ES-I3 (cell line): Measurements from ENCODE around the gene GNAI3.

Experiments
- H3K36me3 ChIP-seq: 2 replicates; pipeline ENCODE4 v1.6.1; 2013; ENCODE audit warnings: mild to moderate bottlenecking, low read length, control low read depth, moderate library complexity; ENCODE audit not compliant: insufficient read depth
- H3K4me1 ChIP-seq: 2 replicates; pipeline ENCODE4 v1.6.1; 2013; ENCODE audit warnings: mild to moderate bottlenecking, control low read depth, low read length; ENCODE audit not compliant: insufficient read depth
- H3K9ac ChIP-seq: 2 replicates; pipeline ENCODE4 v1.6.1; 2013; ENCODE audit warnings: low read depth, mild to moderate bottlenecking, low read length, moderate library complexity
- H3K9me3 ChIP-seq: 2 replicates; pipeline ENCODE4 v1.6.1; 2013; ENCODE audit warnings: mild to moderate bottlenecking, low read length, moderate library complexity; ENCODE audit not compliant: control insufficient read depth, insufficient read depth

GNAI3 gene

DNA sequence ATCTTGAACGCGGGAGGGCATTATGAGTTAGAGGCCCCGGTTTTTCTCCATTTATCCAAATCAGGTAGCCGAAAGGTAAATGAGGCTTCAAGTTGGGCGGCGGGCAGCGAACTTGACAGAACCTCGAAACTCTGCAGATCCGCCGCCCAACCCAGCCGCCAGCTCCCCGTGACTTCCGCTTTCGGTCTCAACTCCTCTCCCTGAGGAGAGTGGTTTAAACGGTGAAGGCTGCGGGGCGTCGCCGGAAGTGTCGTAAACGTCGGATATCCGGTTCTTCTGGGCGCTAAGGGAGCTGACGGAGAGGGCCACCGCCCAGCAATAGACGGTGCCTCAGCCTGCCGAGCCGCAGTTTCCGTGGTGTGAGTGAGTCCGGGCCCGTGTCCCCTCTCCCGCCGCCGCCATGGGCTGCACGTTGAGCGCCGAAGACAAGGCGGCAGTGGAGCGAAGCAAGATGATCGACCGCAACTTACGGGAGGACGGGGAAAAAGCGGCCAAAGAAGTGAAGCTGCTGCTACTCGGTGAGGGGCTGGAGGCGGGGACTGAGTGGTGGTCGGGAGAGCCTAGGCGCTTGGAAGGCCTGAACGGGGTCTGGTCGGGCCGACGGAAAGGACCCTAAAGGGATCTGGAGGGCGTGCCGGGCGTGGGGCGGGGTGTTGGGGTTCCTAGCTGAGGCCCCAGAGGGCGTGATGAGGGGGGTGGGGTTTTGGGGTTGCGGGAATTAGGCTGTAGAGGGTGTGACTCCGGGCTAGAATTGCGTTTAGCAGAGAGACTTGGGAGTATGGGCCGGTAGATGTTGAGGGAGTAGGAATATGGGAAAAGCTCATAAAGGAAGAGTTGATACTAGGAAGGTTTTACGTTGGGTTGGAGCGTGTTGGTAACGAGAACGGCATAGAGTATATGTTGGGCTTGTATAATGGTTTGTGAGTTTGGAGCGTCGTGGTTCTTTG lies at the start of gene GNAI3:
Gene GNAI3 (plus strand): TSS at position 295 of the 947 bp plus-strand sequence. CDS start 106 bp downstream, at position 401.
- Histone ChIP-seq H3K4me1 (peaks cover 15% of the 10 kb centered on the region), H3K36me3 (no peaks in the 10 kb centered on the region), H3K9me3 (no peaks in the 10 kb centered on the region), H3K9ac (peak within 1 kb of the TSS; percentile 97)

DNA sequence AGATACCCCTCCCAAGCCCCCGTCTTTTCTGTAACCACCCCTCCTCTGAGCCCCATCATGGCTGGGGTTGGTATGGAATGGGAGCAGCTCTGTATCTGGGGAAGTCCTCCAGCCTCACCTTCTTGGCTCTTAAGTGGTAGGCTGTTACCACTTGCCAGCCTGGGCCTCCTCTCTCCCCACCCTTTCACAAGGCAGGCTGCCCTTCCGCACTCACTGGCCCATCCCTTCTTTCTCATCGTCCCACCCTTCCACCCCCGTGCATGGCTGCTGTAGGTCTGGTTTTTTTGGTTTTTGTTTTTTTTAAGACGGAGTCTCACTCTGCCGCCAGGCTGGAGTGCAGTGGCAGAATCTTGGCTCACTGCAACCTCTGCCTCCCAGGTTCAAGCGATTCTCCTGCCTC lies 49.3 kb upstream of the GNAI3 start:
- Histone ChIP-seq H3K9me3 (no peaks in the 10 kb centered on the region), H3K9ac (no peak overlapping the region), H3K4me1 (peaks cover 15% of the 10 kb centered on the region), H3K36me3 (no peaks in the 10 kb centered on the region)

DNA sequence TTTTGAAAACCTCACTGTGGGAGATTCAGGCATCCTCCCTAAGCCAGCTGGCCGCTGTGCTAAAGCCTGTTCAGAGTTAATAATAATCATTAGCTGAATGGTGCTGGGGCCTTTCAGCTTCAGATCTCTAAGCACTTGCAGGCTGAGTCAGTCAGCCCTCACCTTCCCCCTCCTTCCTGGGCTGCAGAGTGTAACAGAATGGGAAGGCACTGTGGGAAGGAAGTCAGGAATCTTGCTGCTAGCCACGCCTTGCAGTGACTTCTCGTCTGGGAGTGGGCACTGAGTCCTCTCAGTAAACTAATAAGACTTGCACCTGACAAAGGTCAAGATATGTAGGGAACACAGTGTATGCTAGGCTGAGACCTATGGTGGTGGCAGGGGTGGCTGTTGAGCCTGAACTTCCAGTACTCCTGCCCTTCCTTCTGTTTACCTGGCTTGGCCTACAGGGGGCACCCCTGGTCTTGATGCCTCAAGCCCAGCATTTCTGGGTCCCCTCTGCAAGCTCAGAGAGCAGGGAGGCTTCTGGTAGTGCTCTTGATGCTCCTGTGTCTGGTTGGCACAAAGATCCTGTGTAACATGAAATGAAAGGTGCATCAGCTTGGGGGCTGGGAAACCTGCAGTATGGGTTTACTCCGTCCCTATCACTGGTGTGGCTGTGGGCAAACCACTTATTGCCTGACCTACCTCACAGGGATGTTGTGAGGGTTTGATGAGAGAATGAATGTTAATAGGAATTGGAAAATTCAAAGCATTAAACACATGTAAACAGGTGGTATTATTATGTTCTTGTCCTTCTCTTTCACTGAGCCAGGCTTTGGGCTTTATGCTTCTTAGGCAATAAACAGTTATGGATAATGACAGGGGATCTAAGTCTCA lies 48.5 kb upstream of the GNAI3 start:
- no peaks in the 10 kb centered on the region for H3K9me3 ChIP-seq
- peaks cover 15% of the 10 kb centered on the region for H3K4me1 ChIP-seq
- H3K36me3 ChIP-seq, result no peaks in the 10 kb centered on the region
- no peak overlapping the region for H3K9ac ChIP-seq

DNA sequence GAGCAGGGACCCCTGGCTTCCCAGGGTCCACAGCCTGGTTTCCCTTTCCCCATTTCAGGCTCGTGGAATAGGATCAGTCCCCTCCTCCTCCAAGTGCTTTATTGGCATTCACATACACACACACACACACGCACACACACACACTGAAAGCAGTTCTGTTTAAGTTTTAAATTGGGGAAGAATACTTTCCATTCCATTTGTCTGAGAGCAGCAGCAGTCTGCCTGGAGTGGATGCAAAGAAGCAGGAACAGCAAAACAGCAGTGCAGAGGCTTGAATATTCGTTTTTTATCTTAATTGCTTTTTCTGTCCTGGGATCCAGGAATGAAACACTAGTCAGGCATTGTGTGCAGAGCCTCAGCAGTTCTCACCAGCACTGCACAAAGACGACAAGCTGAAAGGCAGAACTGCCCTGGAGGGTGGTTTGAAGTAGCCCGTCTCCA lies 47.5 kb upstream of the GNAI3 start:
- no peak overlapping the region for H3K9ac ChIP-seq
- H3K36me3 ChIP-seq, result no peaks in the 10 kb centered on the region
- H3K4me1 ChIP-seq, result peaks cover 15% of the 10 kb centered on the region
- H3K9me3 ChIP-seq, result no peaks in the 10 kb centered on the region

DNA sequence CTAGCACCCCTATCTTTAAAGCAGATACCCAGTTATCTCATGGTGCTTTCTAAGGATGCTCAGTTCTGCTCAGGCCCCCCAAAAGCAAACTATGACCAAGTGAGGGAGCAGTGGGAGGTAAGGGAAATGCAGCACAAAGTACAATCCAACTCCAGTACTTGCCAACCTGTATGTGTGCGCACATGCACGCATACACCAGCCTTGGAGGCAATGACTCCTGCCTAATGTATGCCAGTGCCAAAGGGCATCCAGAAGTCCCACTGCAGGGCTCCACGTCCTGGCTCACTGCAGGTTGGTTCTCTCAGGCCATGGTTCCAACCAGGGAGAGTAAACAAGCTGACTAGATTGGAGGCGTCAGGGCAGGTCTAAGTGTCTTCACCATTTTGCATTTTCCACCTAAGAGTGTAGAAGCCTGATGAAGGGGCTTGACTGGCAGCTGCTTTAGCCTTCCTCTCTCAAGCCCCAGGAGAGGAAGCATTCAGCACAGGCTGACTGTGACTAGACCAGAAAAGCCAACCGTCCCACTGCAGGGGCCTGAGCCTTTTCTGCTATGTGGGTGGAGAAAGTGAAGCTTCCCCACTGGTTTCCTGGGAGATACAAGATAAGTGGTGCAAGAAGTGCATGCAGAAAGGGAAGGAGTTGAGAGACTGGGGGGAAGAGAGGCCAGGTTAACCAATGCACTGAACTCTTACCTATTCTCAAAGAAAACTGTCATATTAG lies 46.6 kb upstream of the GNAI3 start:
- Histone ChIP-seq H3K9ac (no peak overlapping the region), H3K36me3 (no peaks in the 10 kb centered on the region), H3K9me3 (no peaks in the 10 kb centered on the region), H3K4me1 (peaks cover 15% of the 10 kb centered on the region)

DNA sequence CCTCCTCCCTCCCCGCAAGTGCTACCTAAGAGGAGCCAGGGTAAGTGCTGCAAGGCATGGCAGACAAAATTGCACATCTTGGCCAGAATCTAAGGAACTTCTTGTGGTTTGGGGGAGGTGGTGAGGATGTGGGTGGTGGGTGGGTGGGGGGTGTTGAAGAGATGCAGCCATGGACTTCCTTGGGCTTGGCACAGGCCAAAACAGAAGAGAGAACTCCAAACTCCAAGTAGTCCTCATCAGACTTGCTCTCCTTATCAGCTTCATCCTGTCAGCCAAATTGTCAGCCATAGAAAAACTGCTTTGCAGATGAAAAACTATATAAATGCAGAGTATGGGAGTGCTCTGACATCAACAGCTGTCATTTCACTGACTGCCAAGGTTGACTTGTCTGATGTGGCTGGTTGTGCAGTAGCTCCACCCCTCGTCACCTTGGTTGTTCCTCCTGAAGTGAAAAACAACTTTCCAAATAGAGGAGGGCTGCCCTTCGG lies 46.0 kb upstream of the GNAI3 start:
- Histone ChIP-seq H3K9me3 (no peaks in the 10 kb centered on the region), H3K9ac (no peak overlapping the region), H3K36me3 (no peaks in the 10 kb centered on the region), H3K4me1 (peaks cover 14% of the 10 kb centered on the region)

DNA sequence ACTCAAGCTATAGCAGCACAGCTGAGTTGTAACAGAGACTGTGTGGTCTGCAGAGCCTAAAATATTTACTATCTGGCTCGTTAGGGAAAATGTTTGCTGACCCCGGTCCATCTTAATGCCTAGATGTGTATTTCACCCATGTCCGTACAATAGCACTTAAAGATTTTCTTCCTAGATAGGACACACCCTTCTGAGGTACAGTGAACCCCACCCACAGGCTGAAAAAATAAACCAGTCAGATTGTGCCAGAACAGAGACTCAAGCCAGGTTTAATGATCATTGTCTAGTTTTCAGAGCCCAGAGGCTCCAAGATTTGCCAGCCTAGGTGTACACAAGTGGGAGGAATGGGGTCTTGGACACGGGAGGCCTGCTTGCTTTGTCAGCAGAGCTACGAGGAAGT lies 44.5 kb upstream of the GNAI3 start:
- H3K36me3 ChIP-seq, result no peaks in the 10 kb centered on the region
- H3K9me3 ChIP-seq, result no peaks in the 10 kb centered on the region
- H3K4me1 ChIP-seq, result peaks cover 2% of the 10 kb centered on the region; the same call in 1 of the 2 replicates

DNA sequence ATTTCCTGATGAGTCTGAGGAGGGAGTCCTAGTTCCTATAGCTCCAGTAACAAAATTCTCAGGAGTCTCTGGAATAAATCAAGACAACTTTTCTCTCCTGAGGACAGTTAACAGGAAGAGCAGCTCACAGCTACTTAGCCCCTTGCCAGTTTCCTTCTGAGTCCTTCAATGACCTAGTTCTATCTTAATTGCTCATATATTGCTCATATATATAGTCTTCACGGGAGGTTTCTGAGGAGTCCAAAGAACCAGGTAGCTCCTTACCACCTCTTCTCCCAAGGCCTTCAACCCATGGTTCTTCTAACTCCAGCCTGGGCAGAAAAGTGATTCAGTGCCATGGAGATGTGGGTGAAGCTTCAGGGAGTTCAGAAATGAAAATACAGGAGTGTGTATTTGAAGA lies 43.4 kb upstream of the GNAI3 start:
- Histone ChIP-seq H3K36me3 (no peaks in the 10 kb centered on the region), H3K9ac (no peak overlapping the region), H3K9me3 (no peaks in the 10 kb centered on the region), H3K4me1 (no peaks in the 10 kb centered on the region)

More for the DNA sequence above, 44.5 kb upstream of the GNAI3 start:
- no peak overlapping the region for H3K9ac ChIP-seq

DNA sequence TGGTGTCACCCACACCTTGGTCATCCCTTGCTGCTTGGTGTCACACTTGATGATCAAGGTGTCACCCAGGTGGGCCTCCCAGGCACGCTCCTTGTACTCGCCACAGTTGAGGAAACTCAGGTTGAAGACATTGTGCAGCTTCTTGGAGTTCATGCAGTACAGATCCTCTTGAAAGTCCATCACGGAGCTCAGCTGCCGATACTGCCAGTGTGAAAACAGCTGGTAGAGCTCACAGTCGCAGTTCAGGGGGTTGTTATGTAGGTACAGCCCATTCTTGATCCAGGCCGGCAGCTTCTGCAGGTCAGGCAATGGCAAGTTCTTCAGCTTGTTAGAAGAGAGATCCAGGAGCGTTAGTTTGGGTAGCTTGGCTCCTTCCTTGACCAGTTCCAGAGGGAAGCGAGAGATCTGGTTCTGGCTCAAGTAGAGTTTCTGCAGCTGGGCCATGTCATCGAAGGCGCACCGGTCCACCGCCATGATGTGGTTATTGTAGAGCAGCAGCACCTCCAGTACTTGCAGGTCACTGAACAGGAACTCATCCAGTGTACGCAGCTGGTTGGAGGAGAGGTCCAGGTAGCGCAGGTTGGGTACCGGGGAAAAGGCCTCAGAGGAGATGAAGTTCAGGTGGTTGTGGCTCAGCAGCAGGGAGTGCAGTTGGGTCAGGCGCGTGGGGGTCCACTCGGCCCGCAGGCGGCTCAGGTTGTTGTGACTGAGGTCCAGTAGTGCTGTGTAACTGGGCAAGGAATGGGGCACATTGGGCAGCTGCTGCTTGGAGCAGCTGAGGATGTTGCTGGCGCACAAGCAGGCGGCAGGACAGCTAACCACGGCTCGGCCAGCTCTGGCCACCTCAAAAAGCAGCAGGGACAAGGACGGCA lies 40.2 kb upstream of the GNAI3 start:
- H3K4me1 ChIP-seq, result no peaks in the 10 kb centered on the region
- H3K9me3 ChIP-seq, result no peaks in the 10 kb centered on the region
- H3K36me3 ChIP-seq, result no peaks in the 10 kb centered on the region
- H3K9ac ChIP-seq, result no peak overlapping the region

DNA sequence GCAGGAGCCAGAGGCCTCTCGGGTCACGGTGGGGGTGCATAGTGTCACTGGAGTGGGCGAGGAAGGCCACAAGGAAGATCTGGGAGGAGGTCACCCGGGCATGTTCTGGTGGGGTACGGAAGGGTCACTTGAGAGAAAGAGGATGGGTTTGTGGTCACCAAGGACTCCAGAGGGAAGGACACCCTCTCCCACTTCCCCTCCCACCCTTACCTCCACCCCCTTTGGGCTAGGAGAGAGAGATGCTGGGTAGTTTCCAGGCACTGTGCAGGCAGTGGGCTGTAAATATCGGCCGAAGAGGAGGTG lies 39.6 kb upstream of the GNAI3 start:
- Histone ChIP-seq H3K9me3 (no peaks in the 10 kb centered on the region), H3K36me3 (no peaks in the 10 kb centered on the region), H3K9ac (peak overlapping the region; percentile 89; the same call in 1 of the 2 replicates), H3K4me1 (no peaks in the 10 kb centered on the region)

DNA sequence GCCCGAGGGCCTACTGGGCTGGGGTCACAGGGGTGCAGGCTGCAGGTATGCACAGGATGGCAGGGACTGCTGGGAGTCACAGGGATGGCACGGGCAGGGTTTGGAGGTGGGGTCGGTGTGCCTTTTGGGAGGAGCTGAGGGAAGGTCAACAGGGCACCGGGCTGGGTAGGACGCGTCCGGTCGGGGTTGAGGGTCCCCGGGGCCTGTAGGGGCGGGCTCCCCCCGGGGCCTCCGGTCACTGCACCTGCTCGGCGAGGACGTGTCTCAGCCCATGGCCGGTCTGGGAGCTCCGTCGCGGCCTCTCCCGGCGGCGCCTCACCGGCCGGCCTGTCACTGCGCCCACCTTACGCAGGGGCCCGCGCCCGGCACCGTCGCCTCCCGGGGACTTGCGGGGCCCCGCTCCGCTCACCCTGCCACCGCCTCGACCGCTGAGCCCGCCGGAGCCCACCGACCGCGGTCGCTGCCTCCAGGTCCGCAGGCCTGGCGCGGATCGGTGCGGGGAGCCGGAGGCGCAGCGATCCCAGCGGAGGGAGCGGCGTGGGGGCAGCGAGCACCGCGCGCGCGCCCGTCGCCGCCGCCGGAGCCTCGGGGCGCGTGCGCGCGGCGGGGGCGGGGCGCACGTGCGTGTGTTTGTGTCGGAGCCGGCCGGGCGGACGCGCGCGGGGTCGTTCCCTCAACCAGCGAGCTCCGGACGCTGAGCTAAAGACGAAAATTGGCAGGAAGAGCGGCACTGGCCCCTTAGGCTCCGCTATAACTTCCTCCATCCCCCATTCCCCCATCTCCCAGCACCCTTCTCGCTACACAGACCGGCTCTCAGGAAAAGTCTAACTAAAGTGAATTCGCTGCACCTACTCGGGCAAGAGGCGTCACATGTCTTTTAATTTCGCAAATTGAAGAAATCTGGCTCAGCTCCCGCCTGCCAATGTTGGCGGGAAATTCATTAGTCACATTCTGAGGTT lies 39.0 kb upstream of the GNAI3 start, which contains the start of gene AMIGO1:
Gene AMIGO1 (minus strand): TSS at position 552 of the 959 bp plus-strand sequence. CDS start 815 bp downstream, outside the sequence.
- H3K9me3 ChIP-seq, result no peaks in the 10 kb centered on the region
- no peaks in the 10 kb centered on the region for H3K36me3 ChIP-seq
- no peaks in the 10 kb centered on the region for H3K4me1 ChIP-seq
- peak within 1 kb of the TSS; percentile 89 for H3K9ac ChIP-seq

DNA sequence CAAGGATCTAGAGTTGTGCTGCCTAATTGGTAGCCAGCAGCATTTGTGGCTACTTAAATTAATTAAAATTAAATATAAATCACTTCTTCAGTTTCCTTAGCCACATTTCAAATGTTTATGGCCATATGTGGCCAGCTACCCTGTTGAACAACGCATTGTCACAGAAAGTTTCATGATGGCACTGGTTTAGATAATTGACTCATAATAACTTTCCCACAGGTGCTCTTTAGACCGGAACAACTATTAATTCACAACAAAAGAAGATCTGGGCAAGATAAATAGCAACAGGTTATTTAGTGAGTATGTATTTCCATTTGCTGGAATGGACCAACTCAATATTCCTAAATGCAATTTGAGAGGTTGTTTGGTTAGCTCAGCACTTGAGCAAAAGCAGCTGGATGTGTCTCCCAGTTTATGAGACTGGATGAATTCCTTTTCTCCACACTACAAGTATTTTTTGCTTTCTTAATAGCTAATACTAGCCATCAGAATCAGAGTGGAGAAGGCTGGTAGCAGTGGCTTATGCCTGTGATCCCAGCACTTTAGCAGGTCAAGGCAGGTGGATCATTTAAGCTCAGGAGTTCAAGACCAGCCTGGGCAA lies 35.2 kb upstream of the GNAI3 start:
- Histone ChIP-seq H3K36me3 (no peaks in the 10 kb centered on the region), H3K4me1 (no peaks in the 10 kb centered on the region), H3K9me3 (no peaks in the 10 kb centered on the region), H3K9ac (no peak overlapping the region)
